Umbilical cord (tissue), 2 donors: ENCODE results near the gene AFF1. TPM values are rescaled to one million over a fixed set of nuclear protein-coding genes. Genes with fewer than 3 reads are reported as not detected.
A peak's percentile ranks its signal among the peaks of the same experiment; 100 is the strongest.

Experiments
- DNase-seq: peaks from one replicate; pipeline ENCODE4 v3.0.0-alpha.2; 2015; ENCODE audit warnings: low spot score
- total RNA-seq: library from RNA; depleted of rRNA; stranded (reverse); fragments of >200 nt; gene quantifications from one replicate; pipeline ENCODE4 v1.2.3, GENCODE V29; 2014; ENCODE audit warnings: low replicate concordance; ENCODE audit not compliant: insufficient read depth

AFF1 gene
- total RNA-seq, 1 donor from 2014 or later: 19.3 TPM

GRCh38 chr4:86921608-86922252 lies 13.1 kb upstream of the AFF1 start:
- DNase-seq: no peak

- no peak for DNase-seq
These were observed 10.0 kb upstream of the AFF1 start for GRCh38 chr4:86924811-86925210.

- DNase-seq: no peak
These were observed 8.2 kb upstream of the AFF1 start for GRCh38 chr4:86926435-86927086.

GRCh38 chr4:86927843-86928395 lies 6.9 kb upstream of the AFF1 start:
- no peak for DNase-seq

- DNase-seq: no peak
These were observed 6.2 kb upstream of the AFF1 start for GRCh38 chr4:86928400-86929255.

GRCh38 chr4:86934147-86934770 lies 552 bp upstream of the AFF1 start:
- DNase-seq: no peak

- no peak for DNase-seq
These were observed 698 bp downstream of the AFF1 start for GRCh38 chr4:86935566-86935852.

- peak; percentile 63 for DNase-seq
These were observed 1.3 kb downstream of the AFF1 start for GRCh38 chr4:86935853-86936733.

- peak; percentile 34 for DNase-seq
These were observed 4.1 kb downstream of the AFF1 start for GRCh38 chr4:86938771-86939520.

GRCh38 chr4:86939729-86940575 lies 5.1 kb downstream of the AFF1 start:
- no peak for DNase-seq

- no peak for DNase-seq
These were observed 6.2 kb downstream of the AFF1 start for GRCh38 chr4:86940920-86941460.

GRCh38 chr4:86942185-86942666 lies 7.4 kb downstream of the AFF1 start:
- DNase-seq: no peak

- no peak for DNase-seq
These were observed 10.4 kb downstream of the AFF1 start for GRCh38 chr4:86944964-86945781.

- no peak for DNase-seq
These were observed 12.2 kb downstream of the AFF1 start for GRCh38 chr4:86946868-86947500.

GRCh38 chr4:86947501-86948120 lies 12.8 kb downstream of the AFF1 start:
- no peak for DNase-seq

GRCh38 chr4:86948276-86948675 lies 13.5 kb downstream of the AFF1 start:
- DNase-seq: no peak
